Endothelial cell of umbilical vein (primary cell): ENCODE data around the gene AGMO. TPM values are rescaled to one million over a fixed set of nuclear protein-coding genes. Genes with fewer than 3 reads are reported as not detected.

Source experiments
- BruUV-seq: library from RNA; stranded (reverse); fragments of 400-500 nt; replicated peaks from 2 replicates; lab custom pipeline; 2021; lab: Mats Ljungman, UMichigan
- CTCF ChIA-PET: fragments of 300-600, 350-600 bp; sonication (Branson Sonifier 250); formaldehyde crosslinking; loops from one replicate; lab custom pipeline; 2021; ENCODE audit warnings: antibody characterized with exemption, inconsistent platforms; lab: Charles Lee
- POLR2A ChIA-PET: fragments of 300-600, 350-600 bp; sonication (Branson Sonifier 250); formaldehyde crosslinking; loops from one replicate; lab custom pipeline; 2021; ENCODE audit warnings: antibody characterized with exemption, inconsistent platforms; lab: Charles Lee
- DNase-seq: peaks from one replicate; pipeline ENCODE4 v3.0.0-alpha.2; 2011; ENCODE audit warnings: low read depth, low spot score
- FAIRE-seq: peaks from 2 replicates; lab custom pipeline; 2011; peaks lifted over from hg19 to GRCh38; lab: Jason Lieb, UNC
- H2AFZ ChIP-seq: 2 replicates; pipeline ENCODE4 v1.6.0; 2012; ENCODE audit warnings: low read depth, low read length, control low read depth, inconsistent platforms
- H3K27ac ChIP-seq: 2 replicates; pipeline ENCODE4 v1.5.1; 2011; ENCODE audit warnings: low read depth, mild to moderate bottlenecking, control low read depth, low read length, moderate library complexity; ENCODE audit not compliant: insufficient read depth
- H3K27me3 ChIP-seq, 2 experiments: 2 replicates each; pipeline versions ENCODE4 v1.6.0 to v1.6.1; 2011; ENCODE audit warnings: low read length in 2 of 2, mixed read lengths in 1 of 2; ENCODE audit not compliant: control insufficient read depth in 2 of 2, insufficient read depth in 2 of 2
- H3K36me3 ChIP-seq, 2 experiments: 2 replicates in 1 of 2; 3 replicates in 1 of 2; pipeline ENCODE4 v1.5.1; 2011; ENCODE audit warnings: low read length in 2 of 2, mild to moderate bottlenecking in 1 of 2, moderate library complexity in 1 of 2; ENCODE audit not compliant: control insufficient read depth in 2 of 2, insufficient read depth in 2 of 2; ENCODE audit errors: extremely low read depth in 1 of 2
- H3K4me1 ChIP-seq: 3 replicates; pipeline ENCODE4 v1.5.1; 2011; ENCODE audit warnings: mild to moderate bottlenecking, low read length; ENCODE audit not compliant: control insufficient read depth, insufficient read depth; ENCODE audit errors: extremely low read depth
- H3K4me2 ChIP-seq: 2 replicates; pipeline ENCODE4 v1.6.1; 2011; ENCODE audit warnings: low read length, control low read depth, mixed read lengths; ENCODE audit not compliant: insufficient read depth
- H3K4me3 ChIP-seq, 3 experiments: fragments of 200-600 bp in 1 of 3; sonication (generic), shearing (Covaris generic) in 1 of 3; replicated peaks in 1 of 3; 2 replicates each; pipeline ENCODE4 v1.5.1; 2011 to 2016; ENCODE audit warnings: control low read depth in 3 of 3, low read length in 3 of 3, mild to moderate bottlenecking in 2 of 3, inconsistent platforms in 1 of 3, low read depth in 1 of 3, moderate library complexity in 1 of 3; ENCODE audit not compliant: insufficient read depth in 1 of 3
- H3K79me2 ChIP-seq: 2 replicates; pipeline ENCODE4 v1.6.0; 2012; ENCODE audit warnings: low read length, inconsistent platforms; ENCODE audit not compliant: control insufficient read depth, insufficient read depth
- H3K9ac ChIP-seq: replicated peaks from 2 replicates; pipeline ENCODE3; 2011; ENCODE audit warnings: low read length, control low read depth; ENCODE audit not compliant: insufficient read depth; ENCODE audit errors: extremely low read depth
- H3K9me1 ChIP-seq: replicated peaks from 3 replicates; pipeline ENCODE4 v1.6.0; 2011; ENCODE audit warnings: mild to moderate bottlenecking, low read length; ENCODE audit not compliant: control insufficient read depth, insufficient read depth; ENCODE audit errors: extremely low read depth
- H3K9me3 ChIP-seq: replicated peaks from 2 replicates; pipeline ENCODE4 v1.5.1; 2012; ENCODE audit warnings: low read length, inconsistent platforms; ENCODE audit not compliant: control insufficient read depth, insufficient read depth
- H4K20me1 ChIP-seq: replicated peaks from 2 replicates; pipeline ENCODE3; 2011; ENCODE audit warnings: mild to moderate bottlenecking, low read length; ENCODE audit not compliant: control insufficient read depth, insufficient read depth; ENCODE audit errors: extremely low read depth
- CTCF ChIP-seq, 2 donors: IDR thresholded peaks; 1 replicate in 1 of 2; 2 replicates in 1 of 2; pipeline ENCODE4 v1.5.1; 2011; ENCODE audit warnings: low read length in 2 of 2, mild to moderate bottlenecking in 2 of 2, moderate library complexity in 2 of 2, control low read depth in 1 of 2, inconsistent platforms in 1 of 2, low read depth in 1 of 2; ENCODE audit not compliant: insufficient read depth in 1 of 2; ENCODE audit errors: extremely low read depth in 1 of 2
- EZH2 ChIP-seq: IDR thresholded peaks from 2 replicates; pipeline ENCODE4 v1.6.1; 2012; ENCODE audit warnings: borderline replicate concordance, low read depth, mild to moderate bottlenecking, moderate library complexity, low read length, inconsistent platforms; ENCODE audit not compliant: severe bottlenecking
- FOS ChIP-seq: IDR thresholded peaks from 2 replicates; pipeline ENCODE4 v1.6.1; 2011; ENCODE audit warnings: mild to moderate bottlenecking, low read length, moderate library complexity, borderline replicate concordance; ENCODE audit not compliant: insufficient read depth
- GATA2 ChIP-seq: IDR thresholded peaks from 2 replicates; pipeline ENCODE4 v1.7.0; 2011; ENCODE audit warnings: low read depth, mild to moderate bottlenecking, moderate library complexity, mixed read lengths, low read length; ENCODE audit not compliant: insufficient read length, insufficient read depth
- JUN ChIP-seq: IDR thresholded peaks from 2 replicates; pipeline ENCODE4 v1.6.1; 2011; ENCODE audit warnings: borderline replicate concordance, low read depth; ENCODE audit not compliant: insufficient read length, insufficient read depth
- MYC ChIP-seq: IDR thresholded peaks from one replicate; pipeline ENCODE4 v1.6.1; 2011; ENCODE audit warnings: mild to moderate bottlenecking, low read depth, low read length
- dilution Hi-C: fragments of 300-500 bp; cut with MboI; formaldehyde crosslinking; loops from one replicate; pipeline ENCODE4 v1.15.0; 2019; ENCODE audit warnings: low sequenced_read_pairs; ENCODE audit not compliant: extremely low pct_ligation_motif_present
- intact Hi-C: fragments of 100-400 bp; cut with micrococcal nuclease; formaldehyde crosslinking; loops from one replicate; pipeline ENCODE4 v1.10.0; 2022
- polyA plus RNA-seq, 4 experiments: library from polyadenylated mRNA; depleted of rRNA in 3 of 4; stranded (reverse) in 3 of 4; unstranded in 1 of 4; fragments of >200 nt; gene quantifications; 2 replicates each; pipeline versions ENCODE4 v1.2.1 to v1.2.3, GENCODE V29; 2011 to 2012; ENCODE audit warnings: missing spikeins in 1 of 4
- total RNA-seq: library from RNA; stranded (reverse); gene quantifications from 2 replicates; pipeline ENCODE4 v1.2.3, GENCODE V29; 2021

The AGMO gene
- total and polyA plus RNA-seq, 2 donors (not counting 3 experiments of a cell fraction or from before 2014, with no cell fraction given): 0.23 to 0.40 TPM

GRCh38 chr7:15358112-15358511, 203.7 kb downstream of the AGMO start:
- H3K27ac ChIP-seq: no peak overlapping the region
- H2AFZ ChIP-seq: no peak overlapping the region
- H3K9me3 ChIP-seq: no peaks in the 10 kb centered on the region
- DNase-seq (no peak), FAIRE-seq (no peak)
- dilution Hi-C loops: no loop called here
- H3K9me1 ChIP-seq: no peaks in the 10 kb centered on the region
- ChIA-PET POLR2A (no interaction called here), CTCF (interaction anchor here (1.4 kb wide), 1 partner anchor 14 kb away, joined by 3 read pairs; no protein-coding TSS in a partner anchor)
- no peaks in the 10 kb centered on the region for H3K79me2 ChIP-seq
- no peaks in the 10 kb centered on the region for H3K4me1 ChIP-seq
- no peak for TF ChIP-seq FOS
- no peak for TF ChIP-seq CTCF (IDR thresholded peaks at IDR 0.05; ENCODE audit: extremely low read depth in 1 of 2, insufficient read depth in 1 of 2, low read depth in 1 of 2, low read length in 2 of 2)
- no TSS peak for BruUV-seq
- H4K20me1 ChIP-seq: no peaks in the 10 kb centered on the region
- no peaks in the 10 kb centered on the region for H3K36me3 ChIP-seq
- intact Hi-C loops: no loop called here
- no peak overlapping the region for H3K9ac ChIP-seq
- no peaks in the 10 kb centered on the region for H3K27me3 ChIP-seq
- no peak overlapping the region for H3K4me3 ChIP-seq
- H3K4me2 ChIP-seq: no peak overlapping the region

GRCh38 chr7:15352421-15353206, 209.2 kb downstream of the AGMO start:
- POLR2A ChIA-PET: no interaction called here
- CTCF ChIA-PET: interaction anchor here (1.0 to 1.7 kb wide), 2 partner anchors 10 to 29 kb away, joined by 3 to 7 read pairs; no protein-coding TSS in a partner anchor
- no peak for FAIRE-seq
- TF ChIP-seq EZH2: no peak
- TF ChIP-seq GATA2: no peak
- no peak for TF ChIP-seq MYC
- TF ChIP-seq FOS: no peak
- TF ChIP-seq JUN: no peak
- Histone ChIP-seq H3K4me1 (no peaks in the 10 kb centered on the region), H4K20me1 (no peaks in the 10 kb centered on the region), H3K36me3 (no peaks in the 10 kb centered on the region), H3K27ac (no peak overlapping the region), H3K9me1 (no peaks in the 10 kb centered on the region), H3K79me2 (no peaks in the 10 kb centered on the region), H2AFZ (no peak overlapping the region), H3K4me2 (no peak overlapping the region), H3K27me3 (no peaks in the 10 kb centered on the region), H3K9ac (no peak overlapping the region), H3K4me3 (no peak overlapping the region), H3K9me3 (no peaks in the 10 kb centered on the region)
- BruUV-seq: no TSS peak
- no peak for DNase-seq
- dilution Hi-C loops: no loop called here
- intact Hi-C loops: no loop called here
